HepG2 (cell line): ENCODE data around the gene HRCT1. TPM values are rescaled to one million over a fixed set of nuclear protein-coding genes. Genes with fewer than 3 reads are reported as not detected.
A peak's percentile ranks its signal among the peaks of the same experiment; 100 is the strongest.

ENCODE experiments used
- POLR2AphosphoS5 ChIP-seq: IDR thresholded peaks from 2 replicates; pipeline ENCODE4 v1.6.1; 2012; ENCODE audit warnings: low read depth, low read length
- PRMT3 ChIP-seq: sonication (generic); formaldehyde crosslinking; IDR thresholded peaks from 2 replicates; pipeline ENCODE4 v1.8.1; 2022; ENCODE audit warnings: low read depth, mild to moderate bottlenecking, moderate library complexity, missing genetic modification reagents, borderline replicate concordance
- RFXAP ChIP-seq: sonication (generic); formaldehyde crosslinking; IDR thresholded peaks from 2 replicates; pipeline ENCODE4 v1.4.0; 2020; ENCODE audit warnings: missing genetic modification reagents, borderline replicate concordance
- SMC3 ChIP-seq: IDR thresholded peaks from 2 replicates; pipeline ENCODE4 v1.6.1; 2011; ENCODE audit warnings: low read length, improper control_type of control experiment
- SOX5 ChIP-seq: IDR thresholded peaks from 2 replicates; pipeline ENCODE4 v1.6.1; 2016; ENCODE audit warnings: borderline replicate concordance
- TMF1 ChIP-seq: sonication (generic); formaldehyde crosslinking; IDR thresholded peaks from 2 replicates; pipeline ENCODE4 v1.8.1; 2022; ENCODE audit warnings: low read depth, missing genetic modification reagents
- YY1 ChIP-seq: IDR thresholded peaks from 2 replicates; pipeline ENCODE4 v1.6.1; 2011; ENCODE audit warnings: low read length, low read depth, moderate library complexity, mild to moderate bottlenecking; ENCODE audit not compliant: insufficient read depth, insufficient replicate concordance
- ZFP36 ChIP-seq: fragments of 150-350 bp; IDR thresholded peaks from 2 replicates; pipeline ENCODE4 v1.6.1; 2018; ENCODE audit warnings: borderline replicate concordance, low read length, low read depth; ENCODE audit not compliant: partially characterized antibody
- ZNF138 ChIP-seq: sonication (generic); formaldehyde crosslinking; IDR thresholded peaks from 2 replicates; pipeline ENCODE4 v1.5.0; 2020; ENCODE audit warnings: mild to moderate bottlenecking, low read depth, missing genetic modification reagents
- ZNF234 ChIP-seq: sonication (generic); formaldehyde crosslinking; conservative IDR thresholded peaks from 2 replicates; pipeline ENCODE4 v1.5.1; 2020; ENCODE audit warnings: mild to moderate bottlenecking, missing genetic modification reagents
- ZNF558 ChIP-seq: sonication (generic); formaldehyde crosslinking; IDR thresholded peaks from 2 replicates; pipeline ENCODE4 v1.9.0; 2022; ENCODE audit warnings: mild to moderate bottlenecking, missing genetic modification reagents, borderline replicate concordance
- ZNF629 ChIP-seq: sonication (generic); formaldehyde crosslinking; conservative IDR thresholded peaks from 2 replicates; pipeline ENCODE4 v1.5.0; 2020; ENCODE audit warnings: missing genetic modification reagents
- ZNF772 ChIP-seq: sonication (generic); formaldehyde crosslinking; IDR thresholded peaks from 2 replicates; pipeline ENCODE4 v1.5.0; 2020; ENCODE audit warnings: mild to moderate bottlenecking, missing genetic modification reagents
- polyA plus RNA-seq, 8 experiments: library from polyadenylated mRNA; depleted of rRNA in 3 of 8; stranded (reverse) in 7 of 8; unstranded in 1 of 8; fragments of >200 nt; fragmentation: Illumina TruSeq in 4 of 8; extraction: Trizol in 4 of 8; gene quantifications; 2 replicates each; pipeline versions ENCODE4 v1.2.1 to v1.2.3, GENCODE V29; 2011 to 2016; ENCODE audit warnings: low read depth in 4 of 8, missing spikeins in 1 of 8, mixed read lengths in 1 of 8; ENCODE audit not compliant: insufficient read depth in 1 of 8
- total RNA-seq, 5 experiments: library from RNA; depleted of rRNA; stranded (reverse); fragments of >200 nt; fragmentation: Illumina TruSeq; extraction: Trizol; gene quantifications; 2 replicates each; pipeline ENCODE4 v1.2.3, GENCODE V29; 2016; ENCODE audit warnings: low read depth in 1 of 5
- TF ChIP-seq, protein P1 (sequence below): sonication (generic); formaldehyde crosslinking; conservative IDR thresholded peaks from 2 replicates; pipeline ENCODE4 v1.4.0; 2020; ENCODE audit warnings: mild to moderate bottlenecking, missing genetic modification reagents, moderate library complexity
- TF ChIP-seq, protein P2 (sequence below): sonication (generic); formaldehyde crosslinking; IDR thresholded peaks from 2 replicates; pipeline ENCODE4 v1.8.0; 2022; ENCODE audit warnings: low read depth, missing genetic modification reagents
- TF ChIP-seq, protein P3 (sequence below): sonication (generic); formaldehyde crosslinking; IDR thresholded peaks from 2 replicates; pipeline ENCODE4 v1.4.0; 2020; ENCODE audit warnings: mild to moderate bottlenecking, missing genetic modification reagents
- TF ChIP-seq, protein P4 (sequence below): sonication (generic); formaldehyde crosslinking; IDR thresholded peaks from 2 replicates; pipeline ENCODE4 v1.8.0; 2022; ENCODE audit warnings: missing genetic modification reagents, low read depth, mild to moderate bottlenecking, borderline replicate concordance
- TF ChIP-seq, protein P5 (sequence below): sonication (generic); formaldehyde crosslinking; IDR thresholded peaks from 2 replicates; pipeline ENCODE4 v1.4.0; 2020; ENCODE audit warnings: missing genetic modification reagents
- TF ChIP-seq, protein P6 (sequence below): sonication (generic); formaldehyde crosslinking; IDR thresholded peaks from 2 replicates; pipeline ENCODE4 v1.8.1; 2023; ENCODE audit warnings: missing genetic modification reagents, mild to moderate bottlenecking, borderline replicate concordance

Gene HRCT1
- total and polyA plus RNA-seq, 2 of the 13 experiments (the other 11 are each of a cell fraction or from before 2014, with no cell fraction given), result 0.13 TPM; not detected in 1

DNA sequence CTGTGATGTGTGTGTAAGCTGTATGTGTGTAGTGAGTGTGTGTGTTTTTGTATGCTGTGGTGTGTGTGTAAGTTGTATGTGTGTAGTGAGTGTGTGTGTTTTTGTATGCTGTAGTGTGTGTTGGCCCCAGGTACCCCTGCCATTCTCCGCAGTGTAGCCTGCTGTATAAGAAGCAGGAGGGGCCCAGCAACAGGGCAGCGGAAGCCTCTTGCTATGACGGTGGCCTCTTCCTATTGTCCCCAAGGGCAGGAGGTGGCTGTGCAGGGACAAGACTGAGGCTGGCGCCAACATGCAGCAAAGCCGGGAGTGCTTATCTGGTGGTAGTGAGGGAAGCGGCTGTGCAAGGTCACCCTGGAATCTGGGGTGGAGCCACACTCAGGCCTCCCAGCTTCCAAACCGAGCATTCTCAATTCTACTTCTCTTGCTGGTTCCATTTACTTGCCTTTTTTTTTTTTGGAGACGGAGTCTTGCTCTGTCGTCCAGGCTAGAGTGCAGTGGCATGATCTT, 8.4 kb downstream of the HRCT1 start (continued):
- TF ChIP-seq, protein P1, sequence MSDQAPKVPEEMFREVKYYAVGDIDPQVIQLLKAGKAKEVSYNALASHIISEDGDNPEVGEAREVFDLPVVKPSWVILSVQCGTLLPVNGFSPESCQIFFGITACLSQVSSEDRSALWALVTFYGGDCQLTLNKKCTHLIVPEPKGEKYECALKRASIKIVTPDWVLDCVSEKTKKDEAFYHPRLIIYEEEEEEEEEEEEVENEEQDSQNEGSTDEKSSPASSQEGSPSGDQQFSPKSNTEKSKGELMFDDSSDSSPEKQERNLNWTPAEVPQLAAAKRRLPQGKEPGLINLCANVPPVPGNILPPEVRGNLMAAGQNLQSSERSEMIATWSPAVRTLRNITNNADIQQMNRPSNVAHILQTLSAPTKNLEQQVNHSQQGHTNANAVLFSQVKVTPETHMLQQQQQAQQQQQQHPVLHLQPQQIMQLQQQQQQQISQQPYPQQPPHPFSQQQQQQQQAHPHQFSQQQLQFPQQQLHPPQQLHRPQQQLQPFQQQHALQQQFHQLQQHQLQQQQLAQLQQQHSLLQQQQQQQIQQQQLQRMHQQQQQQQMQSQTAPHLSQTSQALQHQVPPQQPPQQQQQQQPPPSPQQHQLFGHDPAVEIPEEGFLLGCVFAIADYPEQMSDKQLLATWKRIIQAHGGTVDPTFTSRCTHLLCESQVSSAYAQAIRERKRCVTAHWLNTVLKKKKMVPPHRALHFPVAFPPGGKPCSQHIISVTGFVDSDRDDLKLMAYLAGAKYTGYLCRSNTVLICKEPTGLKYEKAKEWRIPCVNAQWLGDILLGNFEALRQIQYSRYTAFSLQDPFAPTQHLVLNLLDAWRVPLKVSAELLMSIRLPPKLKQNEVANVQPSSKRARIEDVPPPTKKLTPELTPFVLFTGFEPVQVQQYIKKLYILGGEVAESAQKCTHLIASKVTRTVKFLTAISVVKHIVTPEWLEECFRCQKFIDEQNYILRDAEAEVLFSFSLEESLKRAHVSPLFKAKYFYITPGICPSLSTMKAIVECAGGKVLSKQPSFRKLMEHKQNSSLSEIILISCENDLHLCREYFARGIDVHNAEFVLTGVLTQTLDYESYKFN, result peak; percentile 30; the same call in 1 of the 2 replicates
- TF ChIP-seq, protein P2, sequence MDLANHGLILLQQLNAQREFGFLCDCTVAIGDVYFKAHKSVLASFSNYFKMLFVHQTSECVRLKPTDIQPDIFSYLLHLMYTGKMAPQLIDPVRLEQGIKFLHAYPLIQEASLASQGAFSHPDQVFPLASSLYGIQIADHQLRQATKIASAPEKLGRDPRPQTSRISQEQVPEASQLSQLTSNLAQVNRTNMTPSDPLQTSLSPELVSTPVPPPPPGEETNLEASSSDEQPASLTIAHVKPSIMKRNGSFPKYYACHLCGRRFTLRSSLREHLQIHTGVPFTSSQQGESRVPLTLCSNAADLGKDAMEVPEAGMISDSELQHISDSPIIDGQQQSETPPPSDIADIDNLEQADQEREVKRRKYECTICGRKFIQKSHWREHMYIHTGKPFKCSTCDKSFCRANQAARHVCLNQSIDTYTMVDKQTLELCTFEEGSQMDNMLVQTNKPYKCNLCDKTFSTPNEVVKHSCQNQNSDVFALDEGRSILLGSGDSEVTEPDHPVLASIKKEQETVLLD (CRISPR knock-in tag), result no peak
- TF ChIP-seq ZNF138 (CRISPR knock-in tag), result no peak
- TF ChIP-seq, protein P3, sequence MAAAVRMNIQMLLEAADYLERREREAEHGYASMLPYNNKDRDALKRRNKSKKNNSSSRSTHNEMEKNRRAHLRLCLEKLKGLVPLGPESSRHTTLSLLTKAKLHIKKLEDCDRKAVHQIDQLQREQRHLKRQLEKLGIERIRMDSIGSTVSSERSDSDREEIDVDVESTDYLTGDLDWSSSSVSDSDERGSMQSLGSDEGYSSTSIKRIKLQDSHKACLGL, result no peak
- TF ChIP-seq ZFP36, result no peak
- TF ChIP-seq, protein P4, sequence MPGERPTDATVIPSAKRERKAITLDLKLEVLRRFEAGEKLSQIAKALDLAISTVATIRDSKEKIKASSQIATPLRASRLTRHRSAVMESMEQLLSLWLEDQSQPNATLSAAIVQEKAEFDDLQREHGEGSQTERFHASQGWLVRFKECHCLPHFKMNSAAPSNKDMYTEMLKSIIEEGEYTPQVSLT, result no peak
- no peak for TF ChIP-seq PRMT3 (CRISPR knock-in tag)
- TF ChIP-seq, protein P5, sequence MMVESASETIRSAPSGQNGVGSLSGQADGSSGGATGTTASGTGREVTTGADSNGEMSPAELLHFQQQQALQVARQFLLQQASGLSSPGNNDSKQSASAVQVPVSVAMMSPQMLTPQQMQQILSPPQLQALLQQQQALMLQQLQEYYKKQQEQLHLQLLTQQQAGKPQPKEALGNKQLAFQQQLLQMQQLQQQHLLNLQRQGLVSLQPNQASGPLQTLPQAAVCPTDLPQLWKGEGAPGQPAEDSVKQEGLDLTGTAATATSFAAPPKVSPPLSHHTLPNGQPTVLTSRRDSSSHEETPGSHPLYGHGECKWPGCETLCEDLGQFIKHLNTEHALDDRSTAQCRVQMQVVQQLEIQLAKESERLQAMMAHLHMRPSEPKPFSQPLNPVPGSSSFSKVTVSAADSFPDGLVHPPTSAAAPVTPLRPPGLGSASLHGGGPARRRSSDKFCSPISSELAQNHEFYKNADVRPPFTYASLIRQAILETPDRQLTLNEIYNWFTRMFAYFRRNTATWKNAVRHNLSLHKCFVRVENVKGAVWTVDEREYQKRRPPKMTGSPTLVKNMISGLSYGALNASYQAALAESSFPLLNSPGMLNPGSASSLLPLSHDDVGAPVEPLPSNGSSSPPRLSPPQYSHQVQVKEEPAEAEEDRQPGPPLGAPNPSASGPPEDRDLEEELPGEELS (CRISPR knock-in tag), result peak; percentile 22; the same call in 1 of the 2 replicates
- TF ChIP-seq POLR2AphosphoS5, result no peak
- TF ChIP-seq YY1, result no peak
- TF ChIP-seq SMC3, result no peak
- TF ChIP-seq ZNF772 (CRISPR knock-in tag), result no peak
- peak; percentile 28; the same call in 1 of the 2 replicates for TF ChIP-seq ZNF629 (CRISPR knock-in tag)
- TF ChIP-seq, protein P6, sequence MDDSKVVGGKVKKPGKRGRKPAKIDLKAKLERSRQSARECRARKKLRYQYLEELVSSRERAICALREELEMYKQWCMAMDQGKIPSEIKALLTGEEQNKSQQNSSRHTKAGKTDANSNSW (CRISPR knock-in tag), result no peak
- no peak for TF ChIP-seq RFXAP (CRISPR knock-in tag)
- no peak for TF ChIP-seq TMF1
- TF ChIP-seq ZNF558 (CRISPR knock-in tag), result no peak
- TF ChIP-seq ZNF234 (CRISPR knock-in tag), result no peak
- TF ChIP-seq SOX5 (CRISPR knock-in tag), result peak; percentile 74
